HepG2 (cell line): ENCODE measurements around the gene TLCD3B. TPM values are rescaled to one million over a fixed set of nuclear protein-coding genes. Genes with fewer than 3 reads are reported as not detected.

ENCODE experiments used
- BRF2 ChIP-seq: sonication (generic); formaldehyde crosslinking; IDR thresholded peaks from 2 replicates; pipeline ENCODE4 v1.8.1; 2022; ENCODE audit warnings: mild to moderate bottlenecking, missing genetic modification reagents
- GABPB1 ChIP-seq: IDR thresholded peaks from 2 replicates; pipeline ENCODE4 v1.6.1; 2016; ENCODE audit warnings: mild to moderate bottlenecking, missing genetic modification reagents, moderate library complexity, missing compliant biosample characterization
- HNRNPH1 ChIP-seq: fragments of 200-400 bp; formaldehyde crosslinking; optimal IDR thresholded peaks from 2 replicates; pipeline ENCODE3; 2017; ENCODE audit warnings: mild to moderate bottlenecking, low read depth, low read length
- KMT2A ChIP-seq: sonication (generic); formaldehyde crosslinking; IDR thresholded peaks from 2 replicates; pipeline ENCODE4 v1.4.0; 2020; ENCODE audit warnings: missing genetic modification reagents
- MTF1 ChIP-seq: sonication (generic); formaldehyde crosslinking; IDR thresholded peaks from 2 replicates; pipeline ENCODE4 v1.5.0; 2020; ENCODE audit warnings: missing genetic modification reagents
- MXD3 ChIP-seq: IDR thresholded peaks from 2 replicates; pipeline ENCODE4 v1.6.1; 2016; ENCODE audit warnings: mild to moderate bottlenecking, missing biosample characterization, missing genetic modification reagents
- NFIC ChIP-seq: IDR thresholded peaks from 2 replicates; pipeline ENCODE4 v1.6.1; 2012; ENCODE audit warnings: mild to moderate bottlenecking, low read length, inconsistent platforms
- PBX2 ChIP-seq: IDR thresholded peaks from 2 replicates; pipeline ENCODE4 v1.6.1; 2016; ENCODE audit warnings: control low read depth
- PCBP2 ChIP-seq: fragments of 200-400 bp; formaldehyde crosslinking; optimal IDR thresholded peaks from 2 replicates; pipeline ENCODE3; 2018; ENCODE audit warnings: low read length, low read depth; ENCODE audit not compliant: poor library complexity, severe bottlenecking
- PRDM10 ChIP-seq: sonication (generic); formaldehyde crosslinking; IDR thresholded peaks from 2 replicates; pipeline ENCODE4 v1.4.0; 2020; ENCODE audit warnings: low read depth, missing genetic modification reagents
- ZBTB39 ChIP-seq: sonication (generic); formaldehyde crosslinking; IDR thresholded peaks from 2 replicates; pipeline ENCODE4 v1.5.0; 2020; ENCODE audit warnings: missing genetic modification reagents
- ZKSCAN1 ChIP-seq: fragments of 150-350 bp; IDR thresholded peaks from 2 replicates; pipeline ENCODE4 v1.6.1; 2014; ENCODE audit warnings: low read length
- ZKSCAN5 ChIP-seq: sonication (generic); formaldehyde crosslinking; IDR thresholded peaks from 2 replicates; pipeline ENCODE4 v1.5.1; 2020; ENCODE audit warnings: mild to moderate bottlenecking, missing genetic modification reagents
- ZNF230 ChIP-seq: sonication (generic); formaldehyde crosslinking; IDR thresholded peaks from 2 replicates; pipeline ENCODE4 v1.4.0; 2020; ENCODE audit warnings: mild to moderate bottlenecking, missing genetic modification reagents
- ZNF253 ChIP-seq: sonication (generic); formaldehyde crosslinking; IDR thresholded peaks from 2 replicates; pipeline ENCODE4 v1.8.0; 2022; ENCODE audit warnings: mild to moderate bottlenecking, missing genetic modification reagents, borderline replicate concordance
- ZNF570 ChIP-seq: sonication (generic); formaldehyde crosslinking; IDR thresholded peaks from 2 replicates; pipeline ENCODE4 v1.4.0; 2020; ENCODE audit warnings: mild to moderate bottlenecking, missing genetic modification reagents, borderline replicate concordance
- ZNF740 ChIP-seq: sonication (generic); formaldehyde crosslinking; IDR thresholded peaks from 2 replicates; pipeline ENCODE4 v1.4.0; 2020; ENCODE audit warnings: missing genetic modification reagents
- ZNF878 ChIP-seq: sonication (generic); formaldehyde crosslinking; IDR thresholded peaks from 2 replicates; pipeline ENCODE4 v1.8.1; 2023; ENCODE audit warnings: mild to moderate bottlenecking, missing genetic modification reagents, moderate library complexity
- polyA plus RNA-seq, 8 experiments: library from polyadenylated mRNA; depleted of rRNA in 3 of 8; stranded (reverse) in 7 of 8; unstranded in 1 of 8; fragments of >200 nt; fragmentation: Illumina TruSeq in 4 of 8; extraction: Trizol in 4 of 8; gene quantifications; 2 replicates each; pipeline versions ENCODE4 v1.2.1 to v1.2.3, GENCODE V29; 2011 to 2016; ENCODE audit warnings: low read depth in 4 of 8, missing spikeins in 1 of 8, mixed read lengths in 1 of 8; ENCODE audit not compliant: insufficient read depth in 1 of 8
- total RNA-seq, 5 experiments: library from RNA; depleted of rRNA; stranded (reverse); fragments of >200 nt; fragmentation: Illumina TruSeq; extraction: Trizol; gene quantifications; 2 replicates each; pipeline ENCODE4 v1.2.3, GENCODE V29; 2016; ENCODE audit warnings: low read depth in 1 of 5

The TLCD3B gene
- total and polyA plus RNA-seq, 2 of the 13 experiments (the other 11 are each of a cell fraction or from before 2014, with no cell fraction given), result not detected

- TF ChIP-seq ZBTB39 (CRISPR knock-in tag) (peak; percentile 96; the same call in 1 of the 2 replicates), BRF2 (CRISPR knock-in tag) (no peak), ZNF570 (CRISPR knock-in tag) (0 out of 2 replicates have a peak, but pooled peaks have one; percentile 21), GABPB1 (CRISPR knock-in tag) (peak; percentile 94), ZNF878 (CRISPR knock-in tag) (peak; percentile 92), MTF1 (peak; percentile 85), KMT2A (CRISPR knock-in tag) (peak; percentile 81), PBX2 (CRISPR knock-in tag) (no peak; the same call in 1 of the 2 replicates), PCBP2 (no peak), HNRNPH1 (peak; percentile 82), ZKSCAN1 (no peak), ZNF740 (CRISPR knock-in tag) (peak; percentile 60; the same call in 1 of the 2 replicates), NFIC (0 out of 2 replicates have a peak, but pooled peaks have one; percentile 37), MXD3 (CRISPR knock-in tag) (peak; percentile 83), ZNF230 (CRISPR knock-in tag) (no peak; the same call in 1 of the 2 replicates), ZNF253 (CRISPR knock-in tag) (peak; percentile 93), ZKSCAN5 (CRISPR knock-in tag) (peak; percentile 31; the same call in 1 of the 2 replicates), PRDM10 (peak; percentile 93)
These were observed 34.3 kb upstream of the TLCD3B start, which contains the start of gene ALDOA (continued) for GRCh38 chr16:30065102-30065942.
